ENCODE data around the gene ATXN1. TPM values are rescaled to one million over a fixed set of nuclear protein-coding genes. Genes with fewer than 3 reads are reported as not detected.
A peak's percentile ranks its signal among the peaks of the same experiment; 100 is the strongest.

The ATXN1 gene
- total RNA-seq, 4 donors from 2014 or later, result 21.0 to 102 (median 51.1) TPM

GRCh38 chr6:16720861-16721260 is 40.4 kb downstream of the ATXN1 start:
- DNase-seq, result no peak
- Histone ChIP-seq H3K9me3 (no peaks in the 10 kb centered on the region), H3K27ac (no peak overlapping the region), H3K36me3 (no peaks in the 10 kb centered on the region), H3K27me3 (no peaks in the 10 kb centered on the region), H3K4me3 (no peak overlapping the region), H3K4me1 (peaks cover 5 to 10% of the 10 kb centered on the region in 2 donors)
- intact Hi-C loops (cut with DNase I; ENCODE audit: low total_unique reads), result no loop called here
- TF ChIP-seq CTCF (IDR thresholded peaks at IDR 0.05) (no peak), POLR2A (IDR thresholded peaks at IDR 0.05) (no peak)

GRCh38 chr6:16719488-16719887 is 41.8 kb downstream of the ATXN1 start:
- intact Hi-C loops (cut with DNase I; ENCODE audit: low total_unique reads), result no loop called here
- peaks cover 5 to 9% of the 10 kb centered on the region in 2 donors for H3K4me1 ChIP-seq
- no peak overlapping the region for H3K4me3 ChIP-seq
- H3K9me3 ChIP-seq, result no peaks in the 10 kb centered on the region
- no peak for TF ChIP-seq POLR2A (IDR thresholded peaks at IDR 0.05)
- no peak for TF ChIP-seq CTCF (IDR thresholded peaks at IDR 0.05)
- no peaks in the 10 kb centered on the region for H3K36me3 ChIP-seq
- DNase-seq, result no peak
- H3K27me3 ChIP-seq, result no peaks in the 10 kb centered on the region
- H3K27ac ChIP-seq, result no peak overlapping the region

GRCh38 chr6:16718356-16718755 is 42.9 kb downstream of the ATXN1 start:
- H3K9me3 ChIP-seq, result no peaks in the 10 kb centered on the region
- H3K4me3 ChIP-seq, result no peak overlapping the region
- H3K27me3 ChIP-seq, result no peaks in the 10 kb centered on the region
- intact Hi-C loops (cut with DNase I; ENCODE audit: low total_unique reads), result no loop called here
- peaks cover 0 to 3% of the 10 kb centered on the region in 2 donors for H3K4me1 ChIP-seq
- no peak for DNase-seq
- no peaks in the 10 kb centered on the region for H3K36me3 ChIP-seq
- TF ChIP-seq POLR2A (IDR thresholded peaks at IDR 0.05), result no peak
- TF ChIP-seq CTCF (IDR thresholded peaks at IDR 0.05), result no peak
- H3K27ac ChIP-seq, result peak overlapping the region in 1 of 2 donors; percentile 29

DNA sequence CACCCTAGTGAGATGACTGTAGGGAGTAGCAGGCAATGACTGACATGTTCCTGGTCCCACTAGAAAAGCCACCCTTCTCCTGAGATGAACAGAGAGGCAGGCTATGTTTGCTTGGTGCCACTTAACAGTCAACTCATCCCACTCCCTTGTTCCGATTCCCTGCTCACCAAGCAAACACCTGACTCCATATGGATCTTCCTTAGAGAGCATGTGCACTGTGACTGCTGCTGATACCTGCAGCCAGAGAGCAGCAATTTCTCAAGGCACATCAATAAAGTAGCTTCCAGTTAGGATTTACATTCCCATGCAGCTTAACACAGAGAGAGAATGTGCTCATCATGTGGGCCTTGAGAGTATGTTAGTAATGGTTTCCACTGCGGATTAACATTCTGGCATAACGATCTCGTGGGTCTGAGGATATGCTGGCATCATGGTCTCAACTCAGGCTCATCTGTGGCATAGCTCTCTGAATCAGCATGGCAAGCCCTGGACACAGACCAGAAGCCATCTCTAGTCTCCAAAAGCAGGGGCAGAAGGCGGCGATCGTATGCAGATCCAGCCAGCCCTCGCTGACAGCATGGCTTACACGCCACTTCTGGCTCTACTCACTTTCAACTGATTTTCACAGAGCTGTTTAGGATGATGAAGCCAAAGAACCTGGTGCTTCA is 43.9 kb downstream of the ATXN1 start:
- no peak overlapping the region for H3K4me3 ChIP-seq
- H3K27me3 ChIP-seq, result no peaks in the 10 kb centered on the region
- TF ChIP-seq CTCF (IDR thresholded peaks at IDR 0.05) (no peak), POLR2A (IDR thresholded peaks at IDR 0.05) (no peak)
- intact Hi-C loops (cut with DNase I; ENCODE audit: low total_unique reads), result no loop called here
- peak overlapping the region in 1 of 2 donors; percentile 14 for H3K27ac ChIP-seq
- H3K36me3 ChIP-seq, result no peaks in the 10 kb centered on the region
- peaks cover 0 to 3% of the 10 kb centered on the region in 2 donors for H3K4me1 ChIP-seq
- no peaks in the 10 kb centered on the region for H3K9me3 ChIP-seq
- no peak for DNase-seq

- TF ChIP-seq POLR2A (IDR thresholded peaks at IDR 0.05) (no peak), CTCF (IDR thresholded peaks at IDR 0.05) (no peak)
Measured at GRCh38 chr6:16716321-16716858, 44.9 kb downstream of the ATXN1 start.

More at GRCh38 chr6:16716321-16716858, 44.9 kb downstream of the ATXN1 start:
- H3K9me3 ChIP-seq, result no peaks in the 10 kb centered on the region
- peaks cover 0 to 3% of the 10 kb centered on the region in 2 donors for H3K4me1 ChIP-seq
- no peak overlapping the region for H3K27ac ChIP-seq
- no peak for DNase-seq
- no peaks in the 10 kb centered on the region for H3K27me3 ChIP-seq
- no peak overlapping the region for H3K4me3 ChIP-seq
- no peaks in the 10 kb centered on the region for H3K36me3 ChIP-seq
- intact Hi-C loops (cut with DNase I; ENCODE audit: low total_unique reads), result no loop called here
